ENCODE data around the gene TICAM1.

DNA sequence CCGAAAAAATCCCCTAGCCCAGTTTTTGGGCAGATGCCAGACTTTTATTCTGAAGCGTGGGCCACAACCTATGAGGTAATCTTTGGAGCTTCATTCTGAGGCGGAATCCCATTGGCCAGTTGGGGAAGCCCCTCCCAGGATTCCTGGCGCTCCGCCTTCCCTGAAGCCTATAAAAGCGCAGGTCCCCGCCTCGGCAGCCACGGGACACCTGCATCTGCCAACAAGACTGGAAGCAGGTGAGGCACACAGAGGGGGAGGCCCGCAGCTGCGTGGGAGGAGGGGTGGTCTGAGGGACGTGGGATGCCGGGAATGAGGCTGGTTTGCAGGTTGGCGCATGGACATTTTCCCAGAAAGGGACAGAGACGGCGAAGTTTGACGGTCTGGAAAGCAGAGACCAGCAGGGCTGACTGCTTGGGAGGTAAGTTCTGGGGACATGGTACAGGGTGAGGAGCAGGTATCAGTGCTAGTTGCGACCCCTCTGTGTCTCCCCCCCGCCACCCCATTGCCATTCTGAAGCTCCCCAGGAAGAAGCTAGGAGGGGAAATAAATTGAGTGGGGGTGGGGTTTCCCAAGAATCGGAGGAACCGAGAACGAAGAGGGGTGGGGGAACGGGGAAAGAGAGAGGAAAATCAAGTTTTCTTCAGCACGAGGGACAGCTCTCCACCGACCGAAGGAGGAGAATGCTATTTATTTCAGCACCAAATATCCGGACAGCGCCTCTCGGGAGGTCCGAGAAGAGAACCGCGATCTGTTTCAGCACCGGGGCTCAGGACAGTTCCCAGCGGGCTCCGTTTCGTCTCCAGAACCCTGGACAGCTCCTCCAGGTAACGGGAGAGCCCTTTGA, 62.4 kb downstream of the TICAM1 start:
- TF ChIP-seq CTCF (IDR thresholded peaks at IDR 0.05): no peak
- no peak for TF ChIP-seq POLR2A (IDR thresholded peaks at IDR 0.05)

Data from thyroid gland (tissue), 4 donors.